Tibial artery (tissue), 4 donors: ENCODE results near the gene NTSR1.

ENCODE experiments used
- DNase-seq, 2 donors: peaks; one replicate each; pipeline ENCODE4 v3.0.0-alpha.2; 2019
- H3K27ac ChIP-seq, 2 donors: fragments of 200-600 bp; sonication (generic) in 1 of 2; 1 replicate in 1 of 2; 2 replicates in 1 of 2; pipeline ENCODE4 v1.5.1; 2018 to 2019; ENCODE audit warnings: mild to moderate bottlenecking in 1 of 2
- H3K27me3 ChIP-seq, 2 donors: fragments of 200-600 bp; sonication (generic) in 1 of 2; one replicate each; pipeline versions ENCODE4 v1.5.1 to v1.6.0; 2016 to 2019
- H3K36me3 ChIP-seq, 3 donors: fragments of 200-600 bp; sonication (generic) in 2 of 3; one replicate each; pipeline ENCODE4 v1.5.1; 2016 to 2019; ENCODE audit warnings: mild to moderate bottlenecking in 2 of 3
- H3K4me1 ChIP-seq, 4 donors: fragments of 200-600 bp; sonication (generic) in 2 of 4; 1 replicate in 3 of 4; 2 replicates in 1 of 4; pipeline ENCODE4 v1.5.1; 2016 to 2019
- H3K4me3 ChIP-seq, 2 donors: fragments of 200-600 bp; sonication (generic) in 1 of 2; 1 replicate in 1 of 2; 2 replicates in 1 of 2; pipeline ENCODE4 v1.5.1; 2018 to 2019; ENCODE audit warnings: mild to moderate bottlenecking in 2 of 2
- H3K9me3 ChIP-seq, 3 donors: fragments of 200-600 bp; sonication (generic) in 1 of 3; one replicate each; pipeline ENCODE4 v1.5.1; 2016 to 2019
- CTCF ChIP-seq, 2 experiments: fragments of 200-600 bp in 1 of 2; fragments of 450-650 bp in 1 of 2; IDR thresholded peaks; one replicate each; pipeline ENCODE4 v1.5.1; 2017 to 2019; ENCODE audit warnings: antibody characterized with exemption in 2 of 2, mild to moderate bottlenecking in 1 of 2, moderate library complexity in 1 of 2
- intact Hi-C: fragments of 100-400 bp; cut with DNase I; formaldehyde crosslinking; loops from one replicate; pipeline ENCODE4 v1.15.0; 2023; ENCODE audit warnings: low total_unique reads

The NTSR1 gene

DNA sequence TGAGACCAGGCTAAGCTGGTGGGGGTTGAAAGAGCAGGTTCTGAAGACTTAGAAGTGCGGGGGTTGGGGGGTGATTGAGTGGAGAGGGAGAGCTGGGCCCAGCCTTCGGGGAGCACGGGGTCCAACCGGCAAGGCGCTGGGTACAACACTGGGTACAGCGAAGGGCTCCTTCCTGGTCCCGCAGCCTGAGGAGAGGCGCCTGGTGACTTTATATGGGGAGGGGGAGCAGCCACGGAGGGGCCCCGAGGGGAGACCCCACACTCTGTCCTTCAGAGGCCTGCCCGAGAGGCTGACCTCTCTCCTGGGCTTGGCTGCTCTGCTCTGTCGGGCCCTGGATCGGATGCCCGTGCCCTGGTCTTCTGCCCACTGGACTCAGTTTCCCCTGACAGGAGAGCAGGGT lies 10.4 kb upstream of the NTSR1 start:
- no peaks in the 10 kb centered on the region for H3K4me1 ChIP-seq
- no peak overlapping the region for H3K27ac ChIP-seq
- intact Hi-C loops = no loop called here
- peaks cover 0 to 53% of the 10 kb centered on the region in 2 donors for H3K27me3 ChIP-seq
- DNase-seq = no peak
- H3K36me3 ChIP-seq = no peaks in the 10 kb centered on the region
- no peak overlapping the region for H3K4me3 ChIP-seq
- no peak for TF ChIP-seq CTCF (IDR thresholded peaks at IDR 0.05)
- H3K9me3 ChIP-seq = no peaks in the 10 kb centered on the region

DNA sequence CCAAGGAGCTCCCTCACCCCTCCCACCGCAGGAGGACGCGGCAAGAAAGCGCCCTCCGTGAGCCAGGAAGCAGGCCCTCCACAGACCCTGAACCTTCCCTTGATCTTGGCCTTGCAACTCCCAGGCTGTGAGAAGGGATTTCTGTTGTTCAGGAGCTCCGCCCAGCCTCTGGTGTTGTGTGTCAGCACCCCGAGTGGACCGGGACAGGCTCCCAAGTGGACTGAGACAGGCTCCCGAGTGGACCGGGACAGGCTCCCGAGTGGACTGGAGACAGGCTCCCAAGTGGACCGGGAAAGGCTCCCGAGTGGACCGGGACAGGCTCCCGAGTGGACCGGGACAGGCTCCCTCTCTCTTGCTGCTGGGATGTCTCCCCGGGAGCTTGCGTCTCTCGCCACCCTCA lies 9.3 kb upstream of the NTSR1 start:
- peaks cover 0 to 3% (median 1%) of the 10 kb centered on the region in 4 donors for H3K4me1 ChIP-seq
- intact Hi-C loops = no loop called here
- DNase-seq = no peak
- H3K27ac ChIP-seq = no peak overlapping the region
- H3K27me3 ChIP-seq = peaks cover 0 to 48% of the 10 kb centered on the region in 2 donors
- no peak overlapping the region for H3K4me3 ChIP-seq
- no peaks in the 10 kb centered on the region for H3K9me3 ChIP-seq
- H3K36me3 ChIP-seq = no peaks in the 10 kb centered on the region
- no peak for TF ChIP-seq CTCF (IDR thresholded peaks at IDR 0.05)

DNA sequence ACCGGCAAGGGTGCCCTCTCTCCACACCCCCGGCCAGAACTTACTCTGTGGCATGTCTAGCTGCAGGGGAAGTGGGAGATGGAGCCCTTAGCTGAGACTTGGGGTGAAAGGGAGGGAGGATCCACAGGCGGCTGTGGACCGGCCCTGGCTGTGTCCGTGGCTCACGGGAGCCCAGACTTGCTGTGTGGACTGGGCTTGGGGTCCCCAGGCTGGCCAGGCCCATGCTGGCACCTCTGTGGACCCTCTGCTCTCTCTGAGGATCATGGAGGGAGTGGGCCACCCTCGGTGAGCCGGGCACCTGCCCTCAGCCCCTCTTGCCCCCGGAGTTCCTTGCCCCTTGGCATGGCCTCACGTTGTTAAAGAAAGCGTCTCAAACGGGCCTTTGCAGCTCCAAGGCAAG lies 8.9 kb upstream of the NTSR1 start:
- Histone ChIP-seq H3K27ac (no peak overlapping the region), H3K4me1 (peaks cover 0 to 7% (median 2%) of the 10 kb centered on the region in 4 donors), H3K36me3 (no peaks in the 10 kb centered on the region), H3K4me3 (no peak overlapping the region), H3K27me3 (peaks cover 0 to 45% of the 10 kb centered on the region in 2 donors), H3K9me3 (no peaks in the 10 kb centered on the region)
- intact Hi-C loops = no loop called here
- no peak for TF ChIP-seq CTCF (IDR thresholded peaks at IDR 0.05)
- DNase-seq = no peak

DNA sequence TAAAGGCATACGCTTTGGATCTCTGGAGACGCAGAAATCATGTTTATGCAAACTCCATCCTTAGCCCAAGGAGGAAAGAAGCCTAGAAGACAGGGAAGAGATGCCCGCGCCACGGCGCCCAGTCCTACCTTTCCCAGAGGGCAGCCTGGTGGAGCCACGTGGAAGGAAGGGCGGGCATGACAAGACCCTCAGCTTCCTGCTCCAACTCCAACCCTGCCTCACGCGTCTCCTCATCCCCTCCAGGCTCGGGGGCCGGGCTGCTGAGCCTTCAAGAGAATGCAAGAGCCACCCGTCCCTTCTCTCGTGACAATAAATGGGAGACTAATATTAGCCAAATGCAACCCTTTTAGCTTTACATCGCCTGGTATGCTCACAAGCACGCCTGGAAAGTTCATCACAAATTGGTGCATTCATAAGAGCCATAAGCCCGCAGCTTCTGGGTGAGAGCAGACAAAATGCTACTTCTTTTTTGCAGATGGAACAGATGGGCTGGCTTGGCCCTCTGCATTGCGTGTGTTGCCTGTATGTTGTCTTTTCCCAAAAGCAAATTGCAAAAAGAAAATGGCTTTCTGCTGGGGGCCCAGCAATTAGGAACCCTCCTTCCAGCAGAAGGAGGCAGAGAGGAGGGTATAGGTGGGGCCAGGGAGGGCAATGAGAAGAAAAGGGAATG lies 8.2 kb upstream of the NTSR1 start:
- no peak for TF ChIP-seq CTCF (IDR thresholded peaks at IDR 0.05)
- H3K27me3 ChIP-seq = peaks cover 0 to 46% of the 10 kb centered on the region in 2 donors
- no peak overlapping the region for H3K4me3 ChIP-seq
- H3K4me1 ChIP-seq = peaks cover 0 to 8% (median 2%) of the 10 kb centered on the region in 4 donors
- H3K36me3 ChIP-seq = no peaks in the 10 kb centered on the region
- intact Hi-C loops = no loop called here
- H3K9me3 ChIP-seq = no peaks in the 10 kb centered on the region
- H3K27ac ChIP-seq = no peak overlapping the region
- DNase-seq = no peak

DNA sequence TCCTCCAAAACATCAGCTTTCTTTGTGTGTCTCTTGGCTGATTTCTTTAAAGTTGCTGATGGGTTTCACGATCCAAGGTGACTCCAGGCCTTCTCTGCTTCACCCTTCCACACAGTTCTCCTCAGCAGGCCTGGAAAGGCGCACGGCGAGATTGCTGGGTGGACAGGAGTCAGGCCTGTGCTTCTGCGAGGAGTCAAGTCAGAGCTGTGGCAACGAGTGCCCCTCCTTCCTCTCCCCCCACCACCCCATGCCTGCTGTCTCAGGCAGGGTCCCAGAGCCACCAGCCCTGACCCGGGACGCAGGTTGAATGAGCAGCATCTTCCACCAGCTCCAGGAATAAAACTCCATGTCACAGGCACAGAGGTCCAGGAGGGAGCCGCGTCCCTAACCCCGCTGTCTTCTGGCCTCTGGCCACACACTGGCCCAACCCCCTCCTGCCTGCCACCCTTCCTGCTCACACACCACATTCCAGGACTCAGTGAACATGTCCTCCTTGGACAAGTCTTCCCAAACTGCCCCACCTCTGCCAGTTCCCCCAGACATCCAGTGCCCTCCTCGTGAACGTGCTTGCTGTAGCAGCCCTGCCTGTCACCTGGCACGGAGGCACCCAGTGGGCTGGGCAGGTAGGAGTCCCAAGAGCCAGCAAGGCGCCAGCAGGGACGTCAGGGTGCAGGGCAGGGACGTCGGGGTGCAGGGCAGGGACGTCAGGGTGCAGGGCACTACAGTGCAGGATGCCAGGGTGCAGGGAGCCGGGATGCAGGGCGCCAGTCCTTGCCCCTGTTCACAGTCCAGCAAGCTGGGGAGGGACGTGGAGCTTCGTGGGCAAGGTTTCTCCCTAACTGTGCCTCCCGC lies 7.2 kb upstream of the NTSR1 start:
- Histone ChIP-seq H3K27me3 (peaks cover 0 to 50% of the 10 kb centered on the region in 2 donors), H3K27ac (no peak overlapping the region), H3K4me3 (no peak overlapping the region), H3K9me3 (no peaks in the 10 kb centered on the region), H3K36me3 (no peaks in the 10 kb centered on the region), H3K4me1 (peaks cover 0 to 8% (median 2%) of the 10 kb centered on the region in 4 donors)
- TF ChIP-seq CTCF (IDR thresholded peaks at IDR 0.05) = no peak
- DNase-seq = no peak
- intact Hi-C loops = no loop called here
